HG03045 (cell line): ENCODE data around the gene ANKS1B.
A peak's percentile ranks its signal among the peaks of the same experiment; 100 is the strongest.
"Not testable (repeated sequence)": the region's sequence is repeated elsewhere in the genome, so short reads cannot be mapped to it uniquely, and the experiment has no call there.

Experiments
- ATAC-seq: cut with Tn5 transposase; IDR thresholded peaks from one replicate; pipeline ENCODE4 v1.9.1; 2021; ENCODE audit warnings: mild to moderate bottlenecking, moderate library complexity; ENCODE audit not compliant: unreplicated experiment

The ANKS1B gene

DNA sequence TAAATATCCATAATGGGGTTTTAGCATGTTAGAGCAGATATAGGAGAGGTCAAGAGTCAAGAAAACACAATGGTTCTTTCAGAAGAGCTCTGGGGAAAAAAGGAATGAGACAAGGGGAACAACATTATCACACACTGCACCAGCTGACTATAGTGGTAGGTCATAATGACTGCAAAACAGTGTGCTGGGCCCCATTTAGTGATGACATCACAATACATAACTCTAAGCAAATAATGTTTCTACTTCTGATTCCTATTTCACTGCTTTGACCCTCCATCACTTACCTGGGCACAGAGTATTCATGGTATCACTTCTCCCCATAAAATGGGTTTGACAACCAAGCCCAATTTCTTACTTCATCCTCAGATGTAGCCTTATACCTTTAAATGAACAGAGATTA, 275.1 kb downstream of the ANKS1B start:
- no peak for ATAC-seq

DNA sequence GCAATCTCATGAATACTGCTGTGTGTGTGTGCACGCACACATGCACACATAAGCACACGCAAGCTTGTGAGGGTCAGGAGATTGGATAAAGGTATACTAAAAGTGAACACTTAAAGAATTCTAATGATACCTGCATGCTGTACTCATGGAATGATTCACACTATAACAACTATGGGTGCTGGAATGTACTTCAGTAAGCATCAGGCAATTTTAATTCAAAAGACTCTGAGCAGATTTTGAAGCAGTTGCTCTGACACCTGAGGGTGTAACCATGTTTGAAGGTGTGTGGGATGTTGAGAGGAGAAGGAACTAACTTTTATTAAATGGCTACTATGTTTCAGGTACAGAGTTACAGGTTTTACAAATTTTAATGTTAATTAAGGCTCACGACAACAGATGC, 275.6 kb downstream of the ANKS1B start:
- ATAC-seq = no peak

DNA sequence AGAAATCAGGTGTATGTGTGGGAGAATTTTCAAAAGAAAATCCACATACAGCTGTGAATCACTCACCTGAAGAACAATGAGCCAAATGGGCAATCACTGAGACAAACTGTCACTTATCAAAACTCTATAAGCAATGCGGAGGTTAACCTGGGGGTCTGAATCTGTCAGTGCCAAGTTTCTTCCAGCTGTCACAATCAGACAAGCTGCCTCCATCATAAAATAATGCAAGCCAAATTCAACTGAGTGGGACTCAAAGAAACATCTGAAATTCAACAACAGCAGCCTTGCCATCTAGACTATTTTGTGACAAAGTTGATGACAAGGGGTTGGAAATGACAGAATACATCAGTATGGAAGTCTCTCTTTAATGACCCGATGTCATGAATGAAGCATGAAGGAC, 276.9 kb downstream of the ANKS1B start:
- ATAC-seq = no peak

DNA sequence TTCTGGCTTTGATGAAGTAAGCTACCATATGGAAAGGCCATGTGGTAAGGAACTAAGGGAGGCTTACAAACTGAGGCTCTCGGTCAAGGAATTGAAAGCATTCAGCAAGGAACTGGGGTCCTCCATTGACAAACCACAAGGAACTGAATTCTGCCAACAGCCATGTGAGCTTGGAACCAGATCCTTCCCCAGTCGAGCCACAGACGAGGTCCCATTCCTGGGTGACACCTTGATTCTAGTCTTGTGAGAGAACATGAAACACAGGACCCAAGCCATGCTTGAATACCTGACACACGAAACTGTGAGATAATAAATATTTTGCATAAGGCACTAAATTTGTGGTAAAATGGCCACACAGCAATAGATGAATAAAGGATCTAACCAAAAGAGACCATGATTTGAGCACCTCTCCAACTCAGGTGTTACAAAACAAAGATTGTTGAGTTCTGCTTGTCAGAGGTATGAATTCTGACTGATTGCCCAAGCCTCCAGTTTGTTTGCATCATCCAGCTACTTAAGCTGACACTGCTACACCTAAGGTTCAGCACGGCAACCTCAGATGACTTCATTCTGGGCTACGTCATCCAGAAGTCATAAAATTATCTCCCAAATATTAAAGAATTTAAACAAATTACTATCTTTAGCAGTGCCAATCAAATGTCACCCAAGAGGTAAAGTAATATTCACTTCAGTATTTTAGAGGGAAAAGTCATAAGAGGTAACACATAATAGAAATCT, 277.8 kb downstream of the ANKS1B start:
- no peak for ATAC-seq

DNA sequence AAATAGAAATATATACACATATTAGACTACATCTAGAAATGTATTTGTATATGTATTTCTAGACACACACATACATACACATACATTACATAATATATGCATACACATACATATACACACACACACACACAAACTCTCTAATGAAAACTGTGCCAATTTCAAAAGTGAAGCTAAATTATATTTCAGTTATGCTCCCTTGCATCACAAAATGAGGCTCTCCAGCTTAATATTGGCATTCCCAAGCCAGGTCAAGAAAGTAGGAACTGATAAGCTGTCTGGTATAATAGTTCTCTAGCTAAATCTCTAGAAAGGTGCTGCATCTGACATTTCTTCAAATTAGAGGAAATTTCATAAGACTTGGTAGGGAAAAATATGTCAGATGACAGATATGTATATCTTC, 280.3 kb downstream of the ANKS1B start:
- ATAC-seq = no peak

DNA sequence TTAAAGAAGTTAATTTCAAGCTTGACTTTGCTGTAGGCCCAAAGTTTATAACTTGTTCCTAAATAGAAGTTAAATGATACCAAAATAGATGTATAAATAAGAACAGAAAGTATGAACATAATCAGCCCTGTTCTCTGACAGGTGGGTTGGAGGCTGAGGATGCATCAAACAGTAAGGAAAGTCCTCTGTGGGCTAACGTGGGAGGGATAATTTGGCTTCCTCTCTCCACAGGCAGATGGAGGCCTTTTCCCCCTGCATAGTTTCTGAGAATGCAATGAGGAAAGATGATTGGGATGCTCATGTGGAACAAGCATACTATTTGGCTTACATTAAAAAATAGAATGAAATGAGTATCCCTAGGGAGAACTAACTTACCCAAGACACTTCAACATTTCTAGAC, 280.7 kb downstream of the ANKS1B start:
- no peak for ATAC-seq

DNA sequence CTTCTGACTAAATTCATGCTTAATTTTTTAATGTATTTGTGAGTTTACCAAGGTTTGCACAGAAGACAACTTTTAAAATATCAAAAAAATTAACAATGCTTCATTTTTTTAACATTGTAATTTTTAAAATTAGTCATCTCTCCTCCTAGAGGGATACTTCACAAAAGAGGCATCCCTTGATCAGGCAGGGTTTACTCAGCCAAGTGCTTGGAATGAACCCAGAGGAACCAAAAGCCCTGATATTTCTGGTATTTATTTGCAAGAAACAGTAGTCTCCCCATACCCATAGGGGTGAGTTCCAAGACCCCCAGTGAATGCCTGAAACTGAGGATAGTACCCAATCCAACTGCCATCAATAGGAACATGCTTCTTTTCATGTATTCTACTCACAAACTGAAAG, 284.7 kb downstream of the ANKS1B start:
- ATAC-seq = no peak

DNA sequence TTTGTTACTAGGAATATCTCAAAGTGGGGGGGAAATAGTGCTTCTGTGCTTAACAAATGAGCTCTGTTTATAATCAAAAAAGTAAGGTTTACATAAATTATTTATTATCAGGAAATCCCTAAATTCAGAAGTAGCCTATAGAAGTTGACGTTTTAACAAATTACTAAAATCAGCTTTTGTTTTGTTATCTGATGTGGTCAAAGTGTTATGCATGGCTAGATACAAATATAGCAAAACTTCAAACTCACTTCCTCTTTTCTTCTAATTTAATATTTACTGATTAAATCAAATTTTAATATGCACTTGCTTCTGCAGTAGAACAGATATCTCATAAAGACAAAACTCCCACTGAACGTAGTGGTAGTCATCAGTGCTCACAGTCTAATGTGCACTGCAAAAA, 289.7 kb downstream of the ANKS1B start:
- no peak for ATAC-seq

DNA sequence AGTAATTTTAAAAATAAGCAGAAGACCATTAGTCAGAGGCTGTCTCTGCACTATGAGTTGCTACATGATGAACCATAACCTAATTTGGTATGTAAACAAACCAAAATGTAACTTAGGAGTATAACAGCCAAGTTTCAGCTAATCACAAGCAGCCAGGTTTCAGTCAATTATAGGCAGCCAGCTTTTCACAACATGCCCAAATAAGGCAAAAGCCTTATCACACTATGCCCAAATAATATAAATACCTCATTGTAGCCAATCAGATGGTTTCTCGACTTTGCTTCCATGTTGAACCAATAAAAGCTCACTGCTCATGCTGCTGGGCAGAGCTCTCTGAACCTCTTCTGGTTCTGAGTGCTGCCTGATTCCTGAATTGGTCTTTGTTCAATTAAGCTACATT, 298.6 kb downstream of the ANKS1B start:
- ATAC-seq = no peak

DNA sequence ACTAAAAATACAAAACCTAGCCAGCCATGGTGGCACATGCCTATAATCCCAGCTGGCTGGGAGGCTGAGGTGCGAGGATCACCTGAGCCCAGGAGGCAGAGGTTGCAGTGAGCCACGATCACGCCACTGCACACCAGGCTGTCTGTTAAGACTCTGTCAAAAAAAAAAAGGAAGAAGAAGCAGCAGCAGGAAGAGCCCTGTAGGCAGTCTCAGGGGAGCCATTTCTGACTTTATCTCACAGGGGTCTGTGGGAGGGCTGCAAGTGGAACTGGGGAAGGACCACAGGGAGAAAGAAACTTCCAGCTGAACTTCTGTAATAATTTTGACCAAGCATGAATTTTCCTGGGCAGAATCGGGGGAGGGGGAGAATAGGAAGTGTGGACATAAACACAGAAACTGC, 304.5 kb downstream of the ANKS1B start:
- ATAC-seq = no peak

DNA sequence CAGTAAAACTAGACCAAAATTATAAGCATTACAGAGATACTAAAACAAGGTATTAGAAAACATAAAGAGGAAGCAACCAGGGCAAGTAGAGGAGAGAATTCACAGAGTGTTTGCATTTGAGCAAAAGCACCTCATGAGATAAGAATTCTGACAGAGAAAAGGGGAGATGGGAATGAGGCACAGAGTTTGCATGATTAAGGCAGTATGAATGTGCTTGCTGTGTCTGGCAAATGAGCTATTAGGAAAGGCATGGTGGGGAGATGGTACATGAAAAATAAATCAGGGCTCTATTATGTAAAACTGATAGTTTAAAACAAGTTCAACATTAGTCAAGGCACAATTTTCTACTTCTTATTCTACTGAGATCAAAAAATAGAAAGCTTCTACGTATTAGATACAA, 314.1 kb downstream of the ANKS1B start:
- ATAC-seq = no peak

DNA sequence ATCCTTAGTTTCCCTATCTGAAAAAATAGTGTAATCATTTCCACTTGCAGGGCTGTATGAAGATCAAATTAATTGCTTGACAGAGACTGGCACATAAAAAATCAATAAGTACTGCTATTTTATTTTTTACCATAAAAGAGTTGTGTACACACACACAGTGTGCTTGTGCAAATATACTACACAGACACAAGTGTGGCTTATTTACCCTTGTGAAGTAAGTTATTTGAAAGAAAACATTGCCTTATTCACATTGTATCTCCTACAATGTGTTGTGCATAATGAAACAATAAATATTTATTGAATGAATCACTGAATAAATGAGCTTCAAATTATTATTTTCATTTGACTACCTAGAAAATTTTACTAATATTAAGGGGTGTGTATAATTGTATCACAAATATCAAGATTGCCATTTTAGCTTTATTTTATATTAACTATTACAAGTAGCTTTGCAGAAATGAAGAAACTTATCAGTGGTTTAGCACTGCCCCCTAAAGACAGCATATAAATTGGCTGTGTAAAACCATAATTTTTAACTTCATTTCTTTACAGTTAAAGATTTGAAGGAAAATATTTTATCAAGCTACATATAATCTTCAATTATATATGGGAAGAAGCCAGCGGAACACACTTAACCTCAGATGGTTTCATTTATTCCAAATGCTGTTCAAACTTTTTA, 325.9 kb downstream of the ANKS1B start:
- no peak for ATAC-seq

DNA sequence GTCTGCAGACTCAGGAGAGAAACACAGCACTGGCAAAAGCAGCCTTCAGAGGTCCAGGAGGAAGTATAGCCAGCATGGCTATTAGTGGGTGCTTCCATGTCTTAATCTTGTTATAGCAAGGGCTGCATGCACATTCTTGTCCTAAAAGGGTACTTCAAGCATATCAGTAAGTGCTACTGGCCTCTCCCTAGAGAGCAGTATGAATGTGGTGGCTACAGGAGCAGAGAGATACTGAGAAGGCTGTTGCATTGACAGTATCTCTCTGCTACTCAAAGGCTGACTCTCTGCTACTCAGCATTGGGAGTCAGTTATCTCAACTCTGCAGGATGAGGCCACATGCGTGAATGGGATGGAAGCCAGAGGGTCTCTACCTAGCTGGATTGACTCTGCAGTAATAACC, 335.2 kb downstream of the ANKS1B start:
- ATAC-seq = no peak

DNA sequence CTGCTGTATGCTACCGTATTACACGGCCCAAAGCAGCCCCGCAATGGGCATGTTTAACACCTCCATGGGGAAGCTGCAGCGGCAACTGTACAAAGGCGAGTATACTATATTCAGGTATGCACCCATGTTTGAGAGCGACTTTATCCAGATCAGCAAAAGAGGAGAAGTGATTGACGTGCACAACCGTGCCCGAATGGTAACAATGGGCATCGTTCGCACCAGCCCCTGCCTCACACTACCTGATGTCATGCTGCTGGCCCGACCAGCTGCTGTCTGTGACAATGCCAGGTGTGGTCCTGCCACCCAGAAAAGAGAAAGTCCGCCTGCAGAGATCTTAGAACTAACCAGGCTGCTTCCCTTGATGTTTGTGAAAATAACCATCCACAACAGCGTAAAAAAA, 336.6 kb downstream of the ANKS1B start:
- ATAC-seq = no peak

DNA sequence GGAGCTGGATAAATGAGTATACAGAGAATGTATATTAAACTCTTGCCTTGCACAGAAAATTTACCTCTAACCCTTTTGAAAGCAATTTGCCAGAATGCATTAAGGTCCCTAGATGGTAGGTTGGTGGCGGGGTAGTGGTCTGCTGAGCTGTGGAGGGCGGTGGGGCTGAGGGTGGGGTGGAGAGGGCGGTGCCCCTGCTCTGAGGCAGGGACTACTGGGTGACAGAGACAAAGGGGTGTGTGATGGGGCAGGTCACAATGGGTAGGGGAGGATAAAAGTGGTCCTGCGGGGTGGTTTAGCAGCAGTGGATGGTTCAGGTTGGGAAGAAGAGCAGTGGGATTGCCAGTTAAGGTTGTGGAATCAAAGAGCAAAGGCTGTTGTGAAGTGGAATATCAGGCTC, 337.3 kb downstream of the ANKS1B start, which contains the start of gene GARIN6:
Gene GARIN6 (plus strand): TSS at position 301 of the 400 bp plus-strand sequence. CDS start 422 bp downstream, outside the sequence.
- no peak for ATAC-seq

DNA sequence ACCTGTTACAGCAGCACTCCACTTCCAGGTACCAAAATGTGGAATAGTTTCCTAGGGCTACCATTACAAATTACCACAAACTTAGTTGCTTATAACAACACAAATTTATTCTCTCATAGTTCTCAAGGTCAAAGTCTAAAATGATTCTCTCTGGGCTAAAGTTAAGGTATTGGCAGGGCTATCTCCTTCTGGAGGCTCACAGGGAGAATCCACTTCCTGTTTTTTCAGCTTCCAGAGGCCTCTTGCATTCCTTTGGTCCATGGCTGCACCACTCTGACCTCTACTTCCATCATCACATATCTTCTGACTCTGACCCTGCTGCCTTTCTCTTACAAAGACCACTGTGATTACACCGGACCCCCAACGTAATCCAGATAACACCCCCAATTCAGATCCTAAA, 340.1 kb downstream of the ANKS1B start:
- ATAC-seq = no peak

DNA sequence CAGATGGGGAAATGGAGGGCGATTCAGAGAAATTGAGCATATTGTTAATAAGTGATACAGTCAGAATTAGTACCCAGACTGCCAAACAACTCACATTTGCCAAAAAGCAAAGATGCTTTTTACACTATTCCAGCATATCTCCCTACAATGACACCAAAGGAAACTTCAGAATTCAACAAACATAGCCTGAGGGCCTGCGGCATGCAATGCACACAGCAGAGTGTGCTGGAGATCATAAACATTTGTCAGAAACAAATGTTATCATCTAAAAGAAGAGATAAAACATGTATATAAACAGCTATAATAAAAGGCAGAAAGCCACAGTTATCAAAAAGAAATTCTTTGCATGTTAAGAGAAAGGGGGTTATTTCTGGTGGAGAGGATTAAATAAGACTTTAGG, 357.3 kb downstream of the ANKS1B start:
- no peak for ATAC-seq

DNA sequence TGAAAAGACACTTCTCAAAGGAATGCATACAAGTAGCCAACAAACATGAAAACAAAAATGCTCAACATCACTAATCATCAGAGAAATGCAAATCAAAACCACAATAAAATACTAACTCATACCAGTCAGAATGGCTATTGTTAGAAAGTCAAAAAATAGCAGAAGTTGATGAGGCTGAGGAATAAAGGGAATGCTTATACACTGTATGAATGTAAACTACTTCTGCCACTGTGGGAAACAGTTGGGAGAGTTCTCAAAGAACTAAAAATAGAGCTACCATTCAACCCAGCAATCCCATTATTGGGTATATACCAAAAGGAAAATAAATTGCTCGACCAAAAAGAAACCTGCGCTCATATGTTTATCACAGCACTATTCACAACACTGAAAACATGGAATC, 360.1 kb downstream of the ANKS1B start:
- ATAC-seq = not testable (repeated sequence)

DNA sequence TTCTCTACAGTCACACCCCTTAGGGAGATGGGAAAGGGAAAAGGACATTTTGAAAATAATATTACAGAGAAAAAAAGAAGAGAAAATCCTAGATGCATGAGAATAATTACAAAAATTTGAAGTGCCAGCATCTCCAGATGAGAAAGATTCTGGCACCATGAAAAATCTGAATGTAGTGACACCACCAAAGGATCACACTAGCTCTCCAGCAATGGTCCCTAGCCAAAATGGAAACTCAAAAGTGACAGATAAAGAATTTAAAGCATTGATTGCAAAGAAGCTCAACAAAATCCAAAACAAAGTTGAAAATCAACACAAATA, 364.6 kb downstream of the ANKS1B start:
- ATAC-seq = no peak

DNA sequence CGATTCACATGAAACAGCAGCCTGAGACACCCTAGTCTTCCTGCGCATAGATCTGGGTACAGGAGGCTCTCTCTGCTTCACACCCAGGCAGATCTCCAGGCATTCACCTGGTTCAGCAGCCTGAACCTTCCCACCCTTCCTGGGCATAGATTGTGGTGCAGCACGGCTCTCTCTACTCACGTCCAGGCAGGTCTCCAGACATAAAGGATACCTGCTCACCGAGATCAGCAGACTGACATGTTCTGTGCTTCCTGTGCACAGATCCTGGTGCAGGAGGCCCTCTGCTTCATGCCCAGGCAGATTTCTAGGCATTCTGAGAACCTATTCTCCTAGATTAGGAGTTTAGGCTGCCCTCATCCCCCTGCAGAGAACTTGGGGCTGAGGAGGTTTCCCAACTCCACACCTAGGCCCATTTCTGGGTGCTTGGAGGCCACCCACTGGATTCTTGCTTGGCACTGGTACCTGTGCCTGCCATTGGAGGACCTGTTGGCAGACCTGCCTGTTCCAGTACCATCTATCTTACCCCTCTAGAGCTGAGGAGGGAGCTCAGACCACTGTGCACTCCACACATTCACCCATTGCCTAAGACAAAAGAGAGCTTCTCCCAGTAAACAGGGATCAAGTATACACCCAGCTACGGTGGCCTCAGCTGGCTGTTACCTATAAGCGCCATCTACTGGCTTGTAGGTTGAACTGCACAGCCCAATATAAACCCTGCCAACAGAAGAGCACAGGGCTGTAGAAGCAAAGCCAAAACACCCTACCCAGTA, 365.2 kb downstream of the ANKS1B start:
- peak; percentile 91 for ATAC-seq

DNA sequence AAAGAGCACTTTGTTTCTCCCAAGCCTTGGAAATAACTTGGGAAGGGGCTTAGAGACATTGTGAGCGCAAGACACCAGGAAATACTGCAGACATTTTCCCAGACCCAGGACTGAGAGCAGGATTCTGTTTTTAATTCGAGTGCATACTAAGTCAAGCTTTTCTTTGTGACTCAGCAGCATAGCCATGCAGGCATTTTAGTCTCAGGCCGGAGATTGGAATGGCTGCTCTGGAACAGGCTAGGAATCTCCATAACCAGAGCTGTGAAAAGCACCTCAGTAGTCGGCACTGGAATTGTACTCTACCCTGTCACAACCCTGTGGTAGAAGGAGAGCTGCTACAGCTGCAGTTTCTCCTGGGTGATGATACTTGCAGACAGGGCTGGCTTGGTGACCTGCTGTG, 366.1 kb downstream of the ANKS1B start:
- no peak for ATAC-seq

DNA sequence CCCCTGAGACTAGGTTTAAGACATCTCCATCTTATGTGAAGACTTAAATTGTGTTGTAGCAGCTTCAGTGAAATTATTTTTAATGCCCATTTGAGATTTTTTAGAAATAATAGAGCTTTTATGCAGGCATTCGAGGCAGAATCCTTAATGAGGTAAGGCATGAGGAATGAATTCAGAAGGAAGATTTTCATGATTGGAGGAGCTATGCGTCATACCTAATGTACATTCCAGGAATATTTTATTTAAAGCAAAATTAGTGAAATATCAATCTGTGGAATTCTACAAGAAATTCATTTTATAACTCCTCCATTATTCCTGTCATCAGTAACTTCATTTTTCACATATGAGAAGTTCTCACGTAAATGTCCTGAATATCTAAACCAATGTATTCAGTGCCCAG, 373.1 kb downstream of the ANKS1B start:
- ATAC-seq = no peak
